ENCODE data around the gene GGPS1. TPM values are rescaled to one million over a fixed set of nuclear protein-coding genes. Genes with fewer than 3 reads are reported as not detected.

Gene GGPS1
- total RNA-seq, 1 experiment from 2014 or later = 40.4 TPM

DNA sequence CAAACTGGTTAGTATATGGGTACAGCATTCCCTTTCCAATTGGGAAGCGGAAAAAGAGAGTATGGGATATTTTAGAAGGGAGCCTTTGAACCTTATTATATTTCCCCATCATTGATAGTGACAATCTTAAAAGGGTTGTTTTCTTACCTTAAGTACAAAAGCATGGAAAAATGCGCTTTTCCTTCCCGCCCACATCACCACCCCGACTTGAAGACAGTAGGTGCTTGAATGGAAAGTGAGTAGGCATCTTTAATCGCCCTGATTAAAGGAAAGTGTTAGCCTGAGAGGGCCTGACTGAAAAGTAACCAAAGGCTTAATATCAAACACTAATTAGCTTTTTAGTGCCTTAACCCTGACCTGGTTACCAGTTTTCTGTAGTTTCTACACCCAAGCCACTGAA is 15.4 kb downstream of the GGPS1 start:
- Histone ChIP-seq H3K4me3 (ENCODE audit: low read depth, low read length) (no peak overlapping the region), H3K27me3 (replicated peaks; ENCODE audit: control insufficient read depth, insufficient read depth, low read length) (no peaks in the 10 kb centered on the region), H3K36me3 (ENCODE audit: control insufficient read depth, insufficient read depth, low read length) (peaks cover 3% of the 10 kb centered on the region), H3K4me1 (no peaks in the 10 kb centered on the region), H3K9me3 (no peaks in the 10 kb centered on the region)
- no TSS peak for BruUV-seq (replicated peaks)
- intact Hi-C loops (cut with micrococcal nuclease; ENCODE audit: unreplicated experiment) = no loop called here
- Mint-ChIP-seq H3K4me3 (ENCODE audit: unreplicated experiment) (no peak overlapping the region), H3K9me3 (ENCODE audit: unreplicated experiment) (no peaks in the 10 kb centered on the region), H3K27ac (ENCODE audit: unreplicated experiment) (no peak overlapping the region), H3K27me3 (ENCODE audit: insufficient read depth, unreplicated experiment) (no peaks in the 10 kb centered on the region), H3K4me1 (ENCODE audit: low read depth, unreplicated experiment) (peaks cover 7% of the 10 kb centered on the region), H3K36me3 (ENCODE audit: insufficient read depth, unreplicated experiment) (peaks cover 14% of the 10 kb centered on the region)
- DNase-seq = no peak
- TF ChIP-seq, protein P1, sequence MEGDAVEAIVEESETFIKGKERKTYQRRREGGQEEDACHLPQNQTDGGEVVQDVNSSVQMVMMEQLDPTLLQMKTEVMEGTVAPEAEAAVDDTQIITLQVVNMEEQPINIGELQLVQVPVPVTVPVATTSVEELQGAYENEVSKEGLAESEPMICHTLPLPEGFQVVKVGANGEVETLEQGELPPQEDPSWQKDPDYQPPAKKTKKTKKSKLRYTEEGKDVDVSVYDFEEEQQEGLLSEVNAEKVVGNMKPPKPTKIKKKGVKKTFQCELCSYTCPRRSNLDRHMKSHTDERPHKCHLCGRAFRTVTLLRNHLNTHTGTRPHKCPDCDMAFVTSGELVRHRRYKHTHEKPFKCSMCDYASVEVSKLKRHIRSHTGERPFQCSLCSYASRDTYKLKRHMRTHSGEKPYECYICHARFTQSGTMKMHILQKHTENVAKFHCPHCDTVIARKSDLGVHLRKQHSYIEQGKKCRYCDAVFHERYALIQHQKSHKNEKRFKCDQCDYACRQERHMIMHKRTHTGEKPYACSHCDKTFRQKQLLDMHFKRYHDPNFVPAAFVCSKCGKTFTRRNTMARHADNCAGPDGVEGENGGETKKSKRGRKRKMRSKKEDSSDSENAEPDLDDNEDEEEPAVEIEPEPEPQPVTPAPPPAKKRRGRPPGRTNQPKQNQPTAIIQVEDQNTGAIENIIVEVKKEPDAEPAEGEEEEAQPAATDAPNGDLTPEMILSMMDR (IDR thresholded peaks at IDR 0.05; ENCODE audit: insufficient read depth in 1 of 2, low read depth in 1 of 2, low read length in 1 of 2, severe bottlenecking in 1 of 2, unreplicated experiment in 1 of 2) = no peak
- POLR2A ChIA-PET = no interaction called here
- CTCF ChIA-PET = no interaction called here

DNA sequence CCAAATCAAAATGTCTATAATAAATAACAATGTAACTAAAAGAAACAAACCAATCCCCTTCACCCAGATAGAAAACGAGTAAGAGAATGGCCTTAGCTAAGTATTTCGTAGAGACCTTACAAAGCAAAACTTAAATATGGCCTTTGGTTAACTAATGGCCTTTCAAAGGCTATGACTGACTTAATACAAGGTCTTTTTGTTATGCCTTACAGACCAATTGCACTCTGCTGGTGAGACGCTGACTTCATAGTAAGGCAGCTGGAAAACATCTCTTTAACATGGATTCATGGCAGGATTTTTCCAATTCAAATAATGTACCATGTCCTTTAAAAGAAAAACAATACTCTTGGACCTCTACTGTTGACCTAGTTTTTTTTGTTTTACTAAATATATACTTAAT is 23.1 kb downstream of the GGPS1 start:
- Mint-ChIP-seq H3K36me3 (ENCODE audit: insufficient read depth, unreplicated experiment) (no peaks in the 10 kb centered on the region), H3K4me3 (ENCODE audit: unreplicated experiment) (no peak overlapping the region), H3K27me3 (ENCODE audit: insufficient read depth, unreplicated experiment) (no peaks in the 10 kb centered on the region), H3K27ac (ENCODE audit: unreplicated experiment) (no peak overlapping the region), H3K9me3 (ENCODE audit: unreplicated experiment) (no peaks in the 10 kb centered on the region), H3K4me1 (ENCODE audit: low read depth, unreplicated experiment) (no peaks in the 10 kb centered on the region)
- no peaks in the 10 kb centered on the region for H3K36me3 ChIP-seq (ENCODE audit: control insufficient read depth, insufficient read depth, low read length)
- BruUV-seq (replicated peaks) = no TSS peak
- no peaks in the 10 kb centered on the region for H3K9me3 ChIP-seq
- ChIA-PET CTCF (no interaction called here), POLR2A (no interaction called here)
- H3K4me3 ChIP-seq (ENCODE audit: low read depth, low read length) = no peak overlapping the region
- H3K4me1 ChIP-seq = no peaks in the 10 kb centered on the region
- no peaks in the 10 kb centered on the region for H3K27me3 ChIP-seq (replicated peaks; ENCODE audit: control insufficient read depth, insufficient read depth, low read length)
- no peak for DNase-seq
- intact Hi-C loops (cut with micrococcal nuclease; ENCODE audit: unreplicated experiment) = no loop called here
- TF ChIP-seq, protein P1 (IDR thresholded peaks at IDR 0.05; ENCODE audit: insufficient read depth in 1 of 2, low read depth in 1 of 2, low read length in 1 of 2, severe bottlenecking in 1 of 2, unreplicated experiment in 1 of 2) = no peak

DNA sequence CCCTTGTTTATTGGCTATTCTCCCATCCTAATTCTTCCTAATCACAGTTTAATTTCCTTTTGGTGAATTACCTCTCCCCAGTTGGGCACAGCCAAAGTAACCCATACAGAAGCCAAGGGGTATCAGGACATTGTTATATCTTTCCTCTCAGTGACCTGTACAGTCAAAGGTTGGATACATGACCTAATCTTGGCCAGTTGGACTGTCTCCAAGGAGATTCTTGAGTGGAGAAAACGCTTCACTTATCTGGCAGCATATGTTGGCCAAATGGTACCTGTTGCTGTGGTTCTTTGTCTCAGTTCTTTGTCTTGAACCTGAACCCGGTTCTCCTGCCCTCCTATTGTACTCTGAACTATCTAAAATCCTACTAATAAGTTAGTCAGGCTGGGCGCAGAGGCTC is 23.5 kb downstream of the GGPS1 start:
- Mint-ChIP-seq H3K36me3 (ENCODE audit: insufficient read depth, unreplicated experiment) (no peaks in the 10 kb centered on the region), H3K4me1 (ENCODE audit: low read depth, unreplicated experiment) (no peaks in the 10 kb centered on the region), H3K4me3 (ENCODE audit: unreplicated experiment) (no peak overlapping the region), H3K9me3 (ENCODE audit: unreplicated experiment) (no peaks in the 10 kb centered on the region), H3K27ac (ENCODE audit: unreplicated experiment) (no peak overlapping the region), H3K27me3 (ENCODE audit: insufficient read depth, unreplicated experiment) (no peaks in the 10 kb centered on the region)
- H3K4me3 ChIP-seq (ENCODE audit: low read depth, low read length) = no peak overlapping the region
- DNase-seq = no peak
- no peaks in the 10 kb centered on the region for H3K27me3 ChIP-seq (replicated peaks; ENCODE audit: control insufficient read depth, insufficient read depth, low read length)
- no peaks in the 10 kb centered on the region for H3K4me1 ChIP-seq
- H3K36me3 ChIP-seq (ENCODE audit: control insufficient read depth, insufficient read depth, low read length) = no peaks in the 10 kb centered on the region
- ChIA-PET POLR2A (no interaction called here), CTCF (no interaction called here)
- no peaks in the 10 kb centered on the region for H3K9me3 ChIP-seq
- intact Hi-C loops (cut with micrococcal nuclease; ENCODE audit: unreplicated experiment) = no loop called here
- BruUV-seq (replicated peaks) = no TSS peak
- TF ChIP-seq, protein P1 (IDR thresholded peaks at IDR 0.05; ENCODE audit: insufficient read depth in 1 of 2, low read depth in 1 of 2, low read length in 1 of 2, severe bottlenecking in 1 of 2, unreplicated experiment in 1 of 2) = no peak

Data from Caco-2 (cell line).